ENCODE measurements around the gene SF1.

- TF ChIP-seq CBX2 (IDR thresholded peaks at IDR 0.05; ENCODE audit: insufficient read depth, low read length, poor library complexity, severe bottlenecking) (no peak), HMGXB4 (CRISPR knock-in tag; IDR thresholded peaks at IDR 0.05) (no peak), CTCF (IDR thresholded peaks at IDR 0.05 in 2 of 3, conservative IDR thresholded peaks at IDR 0.05 in 1 of 3; ENCODE audit: insufficient read depth in 2 of 3, low read depth in 1 of 3, low read length in 3 of 3) (no peak), ELF1 (tag; IDR thresholded peaks at IDR 0.05) (no peak)
These were observed 51.3 kb downstream of the SF1 start for GRCh38 chr11:64726867-64727530.

All from K562 (cell line).